DOHH2 (cell line): ENCODE measurements around the gene AGBL4.
"Not testable (repeated sequence)": the region's sequence is repeated elsewhere in the genome, so short reads cannot be mapped to it uniquely, and the experiment has no call there.

Experiments
- H3F3A ChIP-seq: fragments of 200-600 bp; sonication (generic), shearing (Covaris generic); 2 replicates; pipeline ENCODE4 v1.6.0; 2016; ENCODE audit warnings: antibody characterized with exemption, mild to moderate bottlenecking; ENCODE audit not compliant: control insufficient read depth, insufficient read depth
- H3K27ac ChIP-seq: fragments of 200-600 bp; sonication (generic); 2 replicates; pipeline ENCODE4 v1.5.1; 2014; ENCODE audit warnings: low read depth, mild to moderate bottlenecking, low read length, moderate library complexity
- H3K27me3 ChIP-seq: fragments of 200-600 bp; sonication (generic); 2 replicates; pipeline ENCODE4 v1.6.1; 2014; ENCODE audit warnings: mild to moderate bottlenecking, low read length, mixed read lengths; ENCODE audit not compliant: control insufficient read depth
- H3K36me3 ChIP-seq: fragments of 200-600 bp; sonication (generic); 2 replicates; pipeline ENCODE4 v1.6.1; 2014; ENCODE audit warnings: mild to moderate bottlenecking, low read length, moderate library complexity, mixed read lengths; ENCODE audit not compliant: control insufficient read depth
- H3K4me1 ChIP-seq: fragments of 200-600 bp; sonication (generic); 2 replicates; pipeline ENCODE4 v1.6.1; 2014; ENCODE audit warnings: mild to moderate bottlenecking, low read length, mixed read lengths; ENCODE audit not compliant: control insufficient read depth
- H3K4me2 ChIP-seq: fragments of 200-600 bp; sonication (generic); 2 replicates; pipeline ENCODE4 v1.6.0; 2014; ENCODE audit warnings: mild to moderate bottlenecking, low read length, moderate library complexity
- H3K4me3 ChIP-seq: fragments of 200-600 bp; sonication (generic); 2 replicates; pipeline ENCODE4 v1.5.1; 2014; ENCODE audit warnings: mild to moderate bottlenecking, low read length, mixed read lengths
- H3K79me2 ChIP-seq: fragments of 200-600 bp; sonication (generic); 2 replicates; pipeline ENCODE4 v1.6.1; 2014; ENCODE audit warnings: mild to moderate bottlenecking, low read length, mixed read lengths; ENCODE audit not compliant: control insufficient read depth
- H3K9me2 ChIP-seq: fragments of 200-600 bp; sonication (generic); replicated peaks from 2 replicates; pipeline ENCODE4 v1.6.1; 2014; ENCODE audit warnings: mild to moderate bottlenecking, low read length, mixed read lengths; ENCODE audit not compliant: control insufficient read depth
- H3K9me3 ChIP-seq: fragments of 200-600 bp; sonication (generic); 2 replicates; pipeline ENCODE4 v1.6.1; 2014; ENCODE audit warnings: antibody characterized with exemption, low read length, mixed read lengths; ENCODE audit not compliant: control insufficient read depth, insufficient read depth
- H4K20me1 ChIP-seq: fragments of 200-600 bp; sonication (generic); 2 replicates; pipeline ENCODE4 v1.6.0; 2014; ENCODE audit warnings: low read depth, mild to moderate bottlenecking, antibody characterized with exemption, low read length, moderate library complexity; ENCODE audit not compliant: control insufficient read depth, insufficient read depth
- CTCF ChIP-seq: fragments of 200-600 bp; sonication (generic); IDR thresholded peaks from one replicate; pipeline ENCODE4 v1.5.1; 2014; ENCODE audit warnings: antibody characterized with exemption, mild to moderate bottlenecking, low read depth, low read length; ENCODE audit not compliant: poor library complexity, severe bottlenecking
- EZH2phosphoT487 ChIP-seq: fragments of 200-600 bp; sonication (generic); IDR thresholded peaks from 2 replicates; pipeline ENCODE4 v1.6.1; 2017; ENCODE audit warnings: borderline replicate concordance, mild to moderate bottlenecking, antibody characterized with exemption, low read length, moderate library complexity, mixed read lengths

Gene AGBL4

GRCh38 chr1:48526008-48526710 is 1497.6 kb downstream of the AGBL4 start:
- no peaks in the 10 kb centered on the region for H3K27me3 ChIP-seq
- H3K27ac ChIP-seq, result no peak overlapping the region
- no peaks in the 10 kb centered on the region for H3F3A ChIP-seq
- no peaks in the 10 kb centered on the region for H3K36me3 ChIP-seq
- no peaks in the 10 kb centered on the region for H3K4me1 ChIP-seq
- 0 out of 2 replicates have a peak, but pooled peaks cover 1% of the 10 kb centered on the region for H4K20me1 ChIP-seq
- H3K9me2 ChIP-seq, result no peaks in the 10 kb centered on the region
- H3K9me3 ChIP-seq, result no peaks in the 10 kb centered on the region
- no peak overlapping the region for H3K4me2 ChIP-seq
- TF ChIP-seq EZH2phosphoT487 (no peak), CTCF (no peak)
- no peak overlapping the region for H3K4me3 ChIP-seq
- H3K79me2 ChIP-seq, result no peaks in the 10 kb centered on the region

GRCh38 chr1:48524892-48525467 is 1498.8 kb downstream of the AGBL4 start:
- H3K4me2 ChIP-seq, result no peak overlapping the region
- no peaks in the 10 kb centered on the region for H3K79me2 ChIP-seq
- H3K27ac ChIP-seq, result no peak overlapping the region
- H3K36me3 ChIP-seq, result no peaks in the 10 kb centered on the region
- no peaks in the 10 kb centered on the region for H4K20me1 ChIP-seq
- H3F3A ChIP-seq, result no peaks in the 10 kb centered on the region
- no peak overlapping the region for H3K4me3 ChIP-seq
- H3K27me3 ChIP-seq, result no peaks in the 10 kb centered on the region
- TF ChIP-seq EZH2phosphoT487, result no peak
- TF ChIP-seq CTCF, result no peak
- no peaks in the 10 kb centered on the region for H3K9me3 ChIP-seq
- H3K9me2 ChIP-seq, result no peaks in the 10 kb centered on the region
- H3K4me1 ChIP-seq, result no peaks in the 10 kb centered on the region

GRCh38 chr1:48523558-48523957 is 1500.2 kb downstream of the AGBL4 start:
- Histone ChIP-seq H3K27me3 (no peaks in the 10 kb centered on the region), H3K36me3 (no peaks in the 10 kb centered on the region), H3K9me3 (no peaks in the 10 kb centered on the region), H3K9me2 (no peaks in the 10 kb centered on the region), H4K20me1 (no peaks in the 10 kb centered on the region), H3K4me1 (no peaks in the 10 kb centered on the region), H3K4me2 (no peak overlapping the region), H3K27ac (no peak overlapping the region), H3F3A (no peaks in the 10 kb centered on the region), H3K79me2 (no peaks in the 10 kb centered on the region), H3K4me3 (no peak overlapping the region)
- TF ChIP-seq CTCF, result no peak
- no peak for TF ChIP-seq EZH2phosphoT487

- H3K27me3 ChIP-seq, H3K4me3 ChIP-seq, H3K4me1 ChIP-seq, H3K27ac ChIP-seq, H3F3A ChIP-seq, H3K36me3 ChIP-seq, H4K20me1 ChIP-seq, H3K4me2 ChIP-seq, H3K79me2 ChIP-seq, H3K9me2 ChIP-seq, H3K9me3 ChIP-seq: not testable (repeated sequence)
Measured at GRCh38 chr1:48519896-48520295, 1503.9 kb downstream of the AGBL4 start.
